Mesothelial cell of epicardium (in vitro differentiated cells): ENCODE results near the gene GNAI2. TPM values are rescaled to one million over a fixed set of nuclear protein-coding genes. Genes with fewer than 3 reads are reported as not detected.
A peak's percentile ranks its signal among the peaks of the same experiment; 100 is the strongest.

Source experiments
- DNase-seq, 2 experiments: peaks; one replicate each; pipeline ENCODE4 v3.0.0; 2021; ENCODE audit warnings: low spot score in 2 of 2; ENCODE audit not compliant: unreplicated experiment in 2 of 2
- H3K27ac Mint-ChIP-seq: 2 replicates; pipeline ENCODE4 v1.8.0; 2021; ENCODE audit warnings: mixed read lengths
- H3K27me3 Mint-ChIP-seq: 2 replicates; pipeline ENCODE4 v1.8.0; 2021; ENCODE audit warnings: low read depth, mixed read lengths
- H3K36me3 Mint-ChIP-seq: 2 replicates; pipeline ENCODE4 v1.8.0; 2021; ENCODE audit warnings: mixed read lengths
- H3K4me1 Mint-ChIP-seq: 2 replicates; pipeline ENCODE4 v1.8.0; 2021; ENCODE audit warnings: mixed read lengths
- H3K4me3 Mint-ChIP-seq: 2 replicates; pipeline ENCODE4 v1.8.0; 2021; ENCODE audit warnings: mild to moderate bottlenecking, moderate library complexity, mixed read lengths
- H3K9me3 Mint-ChIP-seq: 2 replicates; pipeline ENCODE4 v1.8.0; 2021; ENCODE audit warnings: mixed read lengths
- total RNA-seq: library from RNA; stranded (reverse); gene quantifications from 3 replicates; pipeline ENCODE4 v1.2.1, GENCODE V29; 2021
- TF ChIP-seq, protein P1 (sequence below): fragments of 200-600 bp; sonication (generic); IDR thresholded peaks from one replicate; pipeline ENCODE4 v1.5.0; 2021; ENCODE audit warnings: antibody characterized with exemption; ENCODE audit not compliant: unreplicated experiment

The GNAI2 gene
- total RNA-seq, 1 donor from 2014 or later = 156 TPM

DNA sequence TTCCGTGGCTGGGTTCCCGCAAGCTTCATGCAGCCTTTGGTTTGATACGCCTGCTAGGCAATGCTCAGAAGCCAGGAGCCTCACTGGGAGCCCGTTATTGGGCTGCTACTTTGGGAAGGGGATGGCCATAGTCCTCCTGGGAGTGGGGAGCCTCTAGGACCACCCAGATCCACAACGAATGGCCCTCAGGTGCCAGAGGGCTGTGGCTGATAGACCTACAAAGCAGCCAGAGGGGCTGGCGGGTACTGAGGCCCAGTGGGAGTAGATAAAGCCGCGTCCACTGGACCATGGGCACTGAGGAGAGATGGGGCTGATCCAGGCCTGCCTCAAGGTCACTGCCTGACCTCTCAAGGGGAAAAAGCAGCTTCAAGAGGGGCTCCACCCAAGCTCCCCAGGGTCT is 43.9 kb upstream of the GNAI2 start:
- Mint-ChIP-seq H3K27me3 (peaks cover 33% of the 10 kb centered on the region), H3K4me3 (no peak overlapping the region), H3K4me1 (peaks cover 5% of the 10 kb centered on the region), H3K36me3 (no peaks in the 10 kb centered on the region), H3K27ac (no peak overlapping the region), H3K9me3 (no peaks in the 10 kb centered on the region)
- no peak for DNase-seq
- TF ChIP-seq, protein P1, sequence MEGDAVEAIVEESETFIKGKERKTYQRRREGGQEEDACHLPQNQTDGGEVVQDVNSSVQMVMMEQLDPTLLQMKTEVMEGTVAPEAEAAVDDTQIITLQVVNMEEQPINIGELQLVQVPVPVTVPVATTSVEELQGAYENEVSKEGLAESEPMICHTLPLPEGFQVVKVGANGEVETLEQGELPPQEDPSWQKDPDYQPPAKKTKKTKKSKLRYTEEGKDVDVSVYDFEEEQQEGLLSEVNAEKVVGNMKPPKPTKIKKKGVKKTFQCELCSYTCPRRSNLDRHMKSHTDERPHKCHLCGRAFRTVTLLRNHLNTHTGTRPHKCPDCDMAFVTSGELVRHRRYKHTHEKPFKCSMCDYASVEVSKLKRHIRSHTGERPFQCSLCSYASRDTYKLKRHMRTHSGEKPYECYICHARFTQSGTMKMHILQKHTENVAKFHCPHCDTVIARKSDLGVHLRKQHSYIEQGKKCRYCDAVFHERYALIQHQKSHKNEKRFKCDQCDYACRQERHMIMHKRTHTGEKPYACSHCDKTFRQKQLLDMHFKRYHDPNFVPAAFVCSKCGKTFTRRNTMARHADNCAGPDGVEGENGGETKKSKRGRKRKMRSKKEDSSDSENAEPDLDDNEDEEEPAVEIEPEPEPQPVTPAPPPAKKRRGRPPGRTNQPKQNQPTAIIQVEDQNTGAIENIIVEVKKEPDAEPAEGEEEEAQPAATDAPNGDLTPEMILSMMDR = no peak

DNA sequence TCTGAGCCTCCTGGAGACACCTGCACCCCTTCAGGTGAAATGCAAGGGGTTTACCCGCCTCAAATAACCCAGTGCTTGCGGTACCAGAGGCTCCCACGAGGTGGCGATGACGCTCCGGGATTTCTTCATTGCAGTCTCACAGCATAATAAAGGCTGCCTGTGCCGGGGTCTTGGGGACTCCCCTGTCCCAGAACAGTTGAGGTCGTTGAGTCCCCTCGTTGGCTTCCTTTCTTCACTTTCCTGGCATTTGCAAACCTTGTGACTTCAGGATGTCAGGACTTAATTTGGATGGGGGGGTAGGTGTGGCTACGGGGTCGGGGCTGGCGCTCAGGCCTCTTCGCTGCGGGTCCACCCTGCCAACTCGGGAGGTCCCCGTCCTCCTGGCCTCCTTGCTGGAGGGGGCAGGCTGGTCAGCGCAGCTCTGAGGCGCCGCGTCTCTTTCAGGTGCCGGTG is 43.3 kb upstream of the GNAI2 start:
- no peaks in the 10 kb centered on the region for H3K36me3 Mint-ChIP-seq
- TF ChIP-seq, protein P1 = peak; percentile 88
- DNase-seq = peak in 1 of 2 experiments; percentile 91
- H3K9me3 Mint-ChIP-seq = no peaks in the 10 kb centered on the region
- H3K27ac Mint-ChIP-seq = no peak overlapping the region
- H3K4me3 Mint-ChIP-seq = no peak overlapping the region
- H3K4me1 Mint-ChIP-seq = peaks cover 5% of the 10 kb centered on the region
- H3K27me3 Mint-ChIP-seq = peaks cover 36% of the 10 kb centered on the region

DNA sequence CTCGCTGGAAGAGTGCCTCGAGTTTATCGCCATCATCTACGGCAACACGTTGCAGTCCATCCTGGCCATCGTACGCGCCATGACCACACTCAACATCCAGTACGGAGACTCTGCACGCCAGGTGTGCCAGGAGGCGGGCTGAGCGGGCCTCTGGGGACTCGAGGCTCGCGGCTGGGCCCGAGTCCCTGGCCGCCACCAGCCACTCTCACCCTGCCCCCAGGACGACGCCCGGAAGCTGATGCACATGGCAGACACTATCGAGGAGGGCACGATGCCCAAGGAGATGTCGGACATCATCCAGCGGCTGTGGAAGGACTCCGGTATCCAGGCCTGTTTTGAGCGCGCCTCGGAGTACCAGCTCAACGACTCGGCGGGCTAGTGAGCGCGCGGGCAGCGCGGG is 42.7 kb upstream of the GNAI2 start:
- H3K27me3 Mint-ChIP-seq = peaks cover 36% of the 10 kb centered on the region
- H3K4me3 Mint-ChIP-seq = no peak overlapping the region
- TF ChIP-seq, protein P1 = no peak
- H3K27ac Mint-ChIP-seq = no peak overlapping the region
- peaks cover 5% of the 10 kb centered on the region for H3K4me1 Mint-ChIP-seq
- DNase-seq = no peak
- no peaks in the 10 kb centered on the region for H3K9me3 Mint-ChIP-seq
- no peaks in the 10 kb centered on the region for H3K36me3 Mint-ChIP-seq

DNA sequence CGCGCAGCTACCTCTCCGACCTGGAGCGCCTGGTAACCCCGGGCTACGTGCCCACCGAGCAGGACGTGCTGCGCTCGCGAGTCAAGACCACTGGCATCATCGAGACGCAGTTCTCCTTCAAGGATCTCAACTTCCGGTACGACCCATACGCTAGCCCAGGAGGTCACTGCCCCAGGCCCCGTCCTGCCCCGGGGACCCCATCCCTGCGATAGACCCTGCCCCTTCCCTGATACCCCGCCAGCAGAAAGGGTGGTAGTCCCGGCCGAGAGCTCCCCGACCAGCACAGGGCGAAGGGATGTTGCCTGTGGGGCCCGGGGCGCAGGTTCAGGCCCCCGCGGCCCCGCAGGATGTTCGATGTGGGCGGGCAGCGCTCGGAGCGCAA is 42.3 kb upstream of the GNAI2 start:
- H3K36me3 Mint-ChIP-seq = no peaks in the 10 kb centered on the region
- peaks cover 36% of the 10 kb centered on the region for H3K27me3 Mint-ChIP-seq
- DNase-seq = no peak
- H3K4me1 Mint-ChIP-seq = peaks cover 5% of the 10 kb centered on the region
- TF ChIP-seq, protein P1 = no peak
- no peak overlapping the region for H3K27ac Mint-ChIP-seq
- no peaks in the 10 kb centered on the region for H3K9me3 Mint-ChIP-seq
- no peak overlapping the region for H3K4me3 Mint-ChIP-seq

DNA sequence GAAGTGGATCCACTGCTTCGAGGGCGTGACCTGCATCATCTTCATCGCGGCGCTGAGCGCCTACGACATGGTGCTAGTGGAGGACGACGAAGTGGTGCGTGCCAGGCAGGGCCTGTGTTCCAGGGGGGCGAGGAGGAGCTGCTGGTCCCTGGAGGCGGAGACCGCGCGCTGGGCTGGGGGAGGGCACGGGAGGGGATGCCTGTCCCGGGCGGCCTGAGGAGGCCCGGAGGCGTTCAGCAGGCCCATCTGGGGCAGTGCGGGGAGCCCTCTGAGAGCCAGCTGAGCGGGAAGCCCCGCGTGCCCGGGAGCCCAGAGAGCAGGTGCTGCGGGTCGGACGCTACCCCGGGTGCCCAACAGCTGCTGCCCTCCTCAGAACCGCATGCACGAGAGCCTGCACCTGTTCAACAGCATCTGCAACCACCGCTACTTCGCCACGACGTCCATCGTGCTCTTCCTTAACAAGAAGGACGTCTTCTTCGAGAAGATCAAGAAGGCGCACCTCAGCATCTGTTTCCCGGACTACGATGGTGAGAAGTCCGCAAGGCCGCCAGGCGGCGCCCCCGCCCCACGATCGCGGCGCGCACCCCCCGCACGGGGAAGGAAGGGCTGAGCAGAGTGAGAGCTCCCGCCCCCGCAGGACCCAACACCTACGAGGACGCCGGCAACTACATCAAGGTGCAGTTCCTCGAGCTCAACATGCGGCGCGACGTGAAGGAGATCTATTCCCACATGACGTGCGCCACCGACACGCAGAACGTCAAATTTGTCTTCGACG is 41.7 kb upstream of the GNAI2 start:
- H3K27ac Mint-ChIP-seq = no peak overlapping the region
- no peaks in the 10 kb centered on the region for H3K36me3 Mint-ChIP-seq
- no peak overlapping the region for H3K4me3 Mint-ChIP-seq
- peaks cover 1% of the 10 kb centered on the region for H3K4me1 Mint-ChIP-seq
- DNase-seq = peak in 1 of 2 experiments; percentile 76
- TF ChIP-seq, protein P1 = peak; percentile 76
- peaks cover 39% of the 10 kb centered on the region for H3K27me3 Mint-ChIP-seq
- no peaks in the 10 kb centered on the region for H3K9me3 Mint-ChIP-seq
